KMS-11 (cell line): ENCODE results near the gene FRMD4A.

Experiments used
- H2AFZ ChIP-seq: fragments of 200-600 bp; sonication (generic); 2 replicates; pipeline ENCODE4 v1.6.1; 2016; ENCODE audit warnings: antibody characterized with exemption, mixed run types, low read depth
- H3K27ac ChIP-seq: fragments of 200-600 bp; sonication (generic); 2 replicates; pipeline ENCODE4 v1.6.1; 2016; ENCODE audit warnings: mild to moderate bottlenecking, mixed run types
- H3K27me3 ChIP-seq: fragments of 200-600 bp; sonication (generic); 2 replicates; pipeline ENCODE4 v1.6.1; 2017; ENCODE audit warnings: mild to moderate bottlenecking, low read depth, mixed run types, moderate library complexity; ENCODE audit not compliant: insufficient read depth
- H3K36me3 ChIP-seq: fragments of 200-600 bp; sonication (generic); 2 replicates; pipeline ENCODE4 v1.6.1; 2017; ENCODE audit warnings: mild to moderate bottlenecking, mixed run types; ENCODE audit not compliant: insufficient read depth
- H3K4me1 ChIP-seq: fragments of 200-600 bp; sonication (generic); 2 replicates; pipeline ENCODE4 v1.6.1; 2016; ENCODE audit warnings: mild to moderate bottlenecking, low read depth, mixed run types; ENCODE audit not compliant: poor library complexity, severe bottlenecking
- H3K4me2 ChIP-seq: fragments of 200-600 bp; sonication (generic); 2 replicates; pipeline ENCODE4 v1.7.0; 2016; ENCODE audit warnings: mild to moderate bottlenecking, mixed run types
- H3K4me3 ChIP-seq: fragments of 200-600 bp; sonication (generic); IDR thresholded peaks from 2 replicates; pipeline ENCODE4 v1.6.1; 2017; ENCODE audit warnings: low read depth, low read length, mixed read lengths; ENCODE audit not compliant: insufficient read depth
- H3K79me2 ChIP-seq: fragments of 200-600 bp; sonication (generic); 2 replicates; pipeline ENCODE4 v1.6.1; 2016; ENCODE audit warnings: low read depth, mixed run types; ENCODE audit not compliant: insufficient read depth
- H3K9ac ChIP-seq: fragments of 200-600 bp; sonication (generic); 2 replicates; pipeline ENCODE4 v1.6.1; 2016; ENCODE audit warnings: mild to moderate bottlenecking, mixed run types
- H4K20me1 ChIP-seq: fragments of 200-600 bp; sonication (generic); 2 replicates; pipeline ENCODE4 v1.6.1; 2016; ENCODE audit warnings: mild to moderate bottlenecking, mixed run types; ENCODE audit not compliant: insufficient read depth
- TF ChIP-seq, protein P1 (sequence below): fragments of 200-600 bp; sonication (generic); conservative IDR thresholded peaks from 2 replicates; pipeline ENCODE4 v1.6.1; 2017; ENCODE audit warnings: low read depth, mild to moderate bottlenecking, antibody characterized with exemption, low read length, moderate library complexity, mixed read lengths

Gene FRMD4A

DNA sequence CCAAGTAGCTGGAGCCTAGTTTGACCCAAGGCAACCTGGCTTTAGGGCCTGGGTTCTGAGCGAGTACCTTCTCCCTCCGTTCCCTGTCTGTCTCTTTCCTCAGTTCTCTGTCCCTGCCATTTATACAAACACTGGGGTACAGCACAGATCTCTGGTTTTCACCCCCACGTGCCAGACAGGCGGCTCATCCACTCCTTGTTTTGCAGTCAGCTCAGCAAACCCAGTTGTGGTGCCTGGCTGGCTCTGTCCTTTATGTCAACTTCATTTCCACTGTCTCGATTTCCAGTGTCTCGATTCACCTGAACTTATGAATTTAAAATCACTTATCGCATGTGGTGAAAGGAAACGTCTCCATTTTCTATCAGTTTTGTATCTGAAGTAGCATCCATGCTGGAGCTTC, 230.8 kb downstream of the FRMD4A start:
- Histone ChIP-seq H3K4me2 (no peak overlapping the region), H3K36me3 (no peaks in the 10 kb centered on the region), H3K9ac (no peak overlapping the region), H2AFZ (no peak overlapping the region), H3K27me3 (no peaks in the 10 kb centered on the region), H3K27ac (no peak overlapping the region), H3K4me1 (no peaks in the 10 kb centered on the region), H4K20me1 (no peaks in the 10 kb centered on the region), H3K4me3 (no peak overlapping the region), H3K79me2 (no peaks in the 10 kb centered on the region)
- TF ChIP-seq, protein P1, sequence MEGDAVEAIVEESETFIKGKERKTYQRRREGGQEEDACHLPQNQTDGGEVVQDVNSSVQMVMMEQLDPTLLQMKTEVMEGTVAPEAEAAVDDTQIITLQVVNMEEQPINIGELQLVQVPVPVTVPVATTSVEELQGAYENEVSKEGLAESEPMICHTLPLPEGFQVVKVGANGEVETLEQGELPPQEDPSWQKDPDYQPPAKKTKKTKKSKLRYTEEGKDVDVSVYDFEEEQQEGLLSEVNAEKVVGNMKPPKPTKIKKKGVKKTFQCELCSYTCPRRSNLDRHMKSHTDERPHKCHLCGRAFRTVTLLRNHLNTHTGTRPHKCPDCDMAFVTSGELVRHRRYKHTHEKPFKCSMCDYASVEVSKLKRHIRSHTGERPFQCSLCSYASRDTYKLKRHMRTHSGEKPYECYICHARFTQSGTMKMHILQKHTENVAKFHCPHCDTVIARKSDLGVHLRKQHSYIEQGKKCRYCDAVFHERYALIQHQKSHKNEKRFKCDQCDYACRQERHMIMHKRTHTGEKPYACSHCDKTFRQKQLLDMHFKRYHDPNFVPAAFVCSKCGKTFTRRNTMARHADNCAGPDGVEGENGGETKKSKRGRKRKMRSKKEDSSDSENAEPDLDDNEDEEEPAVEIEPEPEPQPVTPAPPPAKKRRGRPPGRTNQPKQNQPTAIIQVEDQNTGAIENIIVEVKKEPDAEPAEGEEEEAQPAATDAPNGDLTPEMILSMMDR: no peak

DNA sequence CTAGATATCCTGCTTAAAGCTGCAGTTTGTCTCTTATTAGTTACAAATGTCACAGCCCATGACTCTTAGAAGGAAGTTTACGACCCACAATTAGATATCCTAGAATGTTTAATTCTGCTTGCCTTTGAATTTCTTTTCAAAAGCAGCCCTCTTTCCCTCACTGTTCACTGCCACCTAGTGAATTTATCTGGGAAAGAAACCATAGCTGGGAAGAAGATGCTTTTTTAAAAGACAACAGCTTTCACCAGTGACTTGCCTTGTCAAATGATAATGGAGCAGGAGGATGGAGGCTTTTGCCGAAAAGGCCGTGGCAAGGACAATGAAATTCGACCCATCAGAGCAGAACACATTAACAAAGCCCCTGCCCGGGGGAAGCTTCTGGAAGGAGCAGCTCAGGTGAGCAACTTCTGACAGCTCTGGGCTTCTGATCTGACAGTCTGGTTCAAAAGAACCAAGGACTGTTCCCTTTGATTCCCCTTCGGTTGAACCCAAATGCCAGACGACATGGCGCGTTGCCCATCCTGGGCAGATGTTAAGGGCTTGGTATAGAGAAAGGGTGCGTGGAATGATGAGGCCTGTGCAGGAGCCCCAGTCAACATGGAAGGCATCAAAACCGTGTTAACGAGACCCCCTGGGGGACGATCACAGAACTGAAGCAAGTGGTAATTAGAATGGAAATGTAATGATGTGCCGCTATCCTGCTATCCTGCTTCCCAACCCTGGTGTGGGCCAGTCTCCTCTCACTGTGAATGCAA, 236.8 kb downstream of the FRMD4A start:
- H3K27ac ChIP-seq: no peak overlapping the region
- no peak overlapping the region for H3K4me2 ChIP-seq
- no peaks in the 10 kb centered on the region for H3K4me1 ChIP-seq
- no peak overlapping the region for H2AFZ ChIP-seq
- no peaks in the 10 kb centered on the region for H3K36me3 ChIP-seq
- H3K4me3 ChIP-seq: no peak overlapping the region
- TF ChIP-seq, protein P1: 0 out of 2 replicates have a peak, but pooled peaks have one; percentile 4
- no peaks in the 10 kb centered on the region for H3K79me2 ChIP-seq
- H3K27me3 ChIP-seq: no peaks in the 10 kb centered on the region
- no peak overlapping the region for H3K9ac ChIP-seq
- H4K20me1 ChIP-seq: no peaks in the 10 kb centered on the region

DNA sequence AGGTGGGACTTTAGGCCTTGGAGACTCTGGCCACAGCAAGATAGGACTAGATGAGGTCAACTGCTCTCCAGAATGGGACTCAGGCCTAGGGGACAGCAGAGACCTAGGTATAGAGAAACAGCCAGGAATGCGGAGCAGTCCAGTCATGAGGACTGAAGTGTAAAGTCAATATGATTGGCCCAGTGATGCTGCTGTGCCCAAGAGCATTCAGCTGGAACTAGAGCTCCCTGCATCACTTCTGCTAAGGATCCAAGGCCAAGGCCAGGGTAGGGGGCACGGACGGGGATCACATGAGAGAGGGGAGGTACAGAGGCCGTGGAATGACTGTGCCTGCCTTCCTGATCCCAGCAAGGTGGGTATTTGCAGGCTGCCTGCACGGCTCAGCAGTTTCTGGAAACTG, 237.9 kb downstream of the FRMD4A start:
- TF ChIP-seq, protein P1: no peak
- no peaks in the 10 kb centered on the region for H3K27me3 ChIP-seq
- no peak overlapping the region for H3K9ac ChIP-seq
- H3K36me3 ChIP-seq: no peaks in the 10 kb centered on the region
- no peaks in the 10 kb centered on the region for H3K4me1 ChIP-seq
- no peak overlapping the region for H3K4me3 ChIP-seq
- no peak overlapping the region for H3K4me2 ChIP-seq
- H4K20me1 ChIP-seq: no peaks in the 10 kb centered on the region
- H3K79me2 ChIP-seq: no peaks in the 10 kb centered on the region
- no peak overlapping the region for H2AFZ ChIP-seq
- H3K27ac ChIP-seq: no peak overlapping the region

DNA sequence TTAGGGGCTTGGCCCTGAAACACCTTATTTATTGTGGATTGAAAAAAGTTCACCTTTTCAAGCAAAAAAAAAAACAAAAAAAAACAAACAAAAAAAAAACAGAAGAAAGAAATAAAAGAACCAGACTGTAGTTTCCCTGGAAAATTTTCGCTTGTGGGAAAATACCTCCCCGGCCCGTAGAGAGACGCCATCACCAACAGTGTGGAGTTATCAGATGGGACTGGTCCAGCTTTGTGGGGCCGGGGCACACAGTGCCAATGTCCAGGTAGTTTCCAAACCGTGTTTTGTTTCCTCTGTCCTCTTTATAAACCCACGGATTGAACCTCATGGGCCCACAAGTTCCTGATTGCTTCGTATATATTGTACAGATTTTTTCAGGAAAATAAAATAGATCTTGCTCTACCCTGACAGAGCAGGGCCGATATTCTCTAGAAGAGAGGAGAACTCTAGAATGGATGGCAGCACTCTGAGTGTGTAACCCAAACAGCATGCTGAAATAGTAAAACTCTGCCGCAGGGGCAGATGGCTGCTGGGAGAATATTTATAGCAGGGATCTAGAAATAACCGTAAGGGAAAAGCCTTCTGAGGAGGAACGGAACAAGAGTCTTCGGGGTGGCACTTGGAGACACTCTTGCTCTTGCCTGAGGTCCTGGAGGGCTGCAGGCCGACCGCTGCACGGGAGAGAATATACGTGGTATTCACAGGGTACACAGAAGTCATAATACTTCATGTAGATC, 241.0 kb downstream of the FRMD4A start:
- H3K27me3 ChIP-seq: no peaks in the 10 kb centered on the region
- TF ChIP-seq, protein P1: no peak
- no peak overlapping the region for H2AFZ ChIP-seq
- no peaks in the 10 kb centered on the region for H4K20me1 ChIP-seq
- no peaks in the 10 kb centered on the region for H3K36me3 ChIP-seq
- H3K4me3 ChIP-seq: no peak overlapping the region
- no peak overlapping the region for H3K27ac ChIP-seq
- H3K4me1 ChIP-seq: no peaks in the 10 kb centered on the region
- no peaks in the 10 kb centered on the region for H3K79me2 ChIP-seq
- H3K9ac ChIP-seq: no peak overlapping the region
- no peak overlapping the region for H3K4me2 ChIP-seq
